NCI-H128 (cell line): Measurements from ENCODE around the gene SCNN1G.
A peak's percentile ranks its signal among the peaks of the same experiment; 100 is the strongest.
"Not testable (repeated sequence)": the region's sequence is repeated elsewhere in the genome, so short reads cannot be mapped to it uniquely, and the experiment has no call there.

Experiments used
- DNase-seq: peaks from one replicate; lab custom pipeline; 2025; ENCODE audit not compliant: unreplicated experiment; lab: John Stamatoyannopoulos, UW

The SCNN1G gene

DNA sequence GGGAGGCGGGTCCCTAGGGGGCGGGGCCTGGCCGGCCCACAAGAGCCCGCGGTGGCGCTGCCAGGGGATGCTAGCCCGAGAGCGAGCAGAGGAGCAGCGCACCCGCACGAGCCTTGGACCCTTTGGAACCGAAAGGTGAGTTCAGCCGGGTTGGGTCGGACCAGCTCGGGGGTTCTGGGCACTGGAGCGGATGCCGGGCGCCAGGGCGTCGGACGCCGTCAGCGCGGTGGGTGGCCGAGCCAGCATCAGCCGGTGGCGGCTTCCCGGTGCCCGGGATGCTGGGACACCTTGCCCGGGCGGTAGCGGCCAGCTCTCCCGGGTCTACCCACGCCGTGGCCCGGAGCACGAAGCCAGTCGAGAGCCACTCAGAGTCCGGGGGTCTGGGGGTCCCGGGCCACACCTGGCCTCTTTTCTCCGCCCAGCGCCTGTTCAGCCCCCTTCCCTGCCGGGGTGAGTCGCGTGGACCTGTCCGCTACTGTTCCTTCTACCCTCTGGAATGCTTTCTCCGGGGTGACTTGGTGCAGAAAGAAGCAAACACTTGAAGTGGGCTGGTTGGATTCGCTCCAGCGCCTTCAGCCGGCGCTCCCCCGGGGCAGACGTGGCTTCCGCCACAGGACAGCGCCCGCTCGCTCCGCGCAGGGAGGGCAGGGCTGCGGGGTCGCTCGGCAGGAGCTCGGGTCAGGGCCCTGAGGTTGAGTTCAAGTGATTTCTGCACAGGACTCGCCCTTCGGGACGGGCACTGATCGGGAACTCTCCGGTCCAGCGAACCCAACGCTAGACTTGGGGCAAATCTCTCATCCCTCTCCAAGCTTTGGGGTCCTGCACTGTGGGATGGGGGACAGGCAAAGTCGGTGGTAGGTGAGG lies at the start of gene SCNN1G:
TSS of gene SCNN1G (plus strand) at position 67 of the 864 bp plus-strand sequence. CDS start 3,527 bp downstream, outside the sequence.
- no peak for DNase-seq

DNA sequence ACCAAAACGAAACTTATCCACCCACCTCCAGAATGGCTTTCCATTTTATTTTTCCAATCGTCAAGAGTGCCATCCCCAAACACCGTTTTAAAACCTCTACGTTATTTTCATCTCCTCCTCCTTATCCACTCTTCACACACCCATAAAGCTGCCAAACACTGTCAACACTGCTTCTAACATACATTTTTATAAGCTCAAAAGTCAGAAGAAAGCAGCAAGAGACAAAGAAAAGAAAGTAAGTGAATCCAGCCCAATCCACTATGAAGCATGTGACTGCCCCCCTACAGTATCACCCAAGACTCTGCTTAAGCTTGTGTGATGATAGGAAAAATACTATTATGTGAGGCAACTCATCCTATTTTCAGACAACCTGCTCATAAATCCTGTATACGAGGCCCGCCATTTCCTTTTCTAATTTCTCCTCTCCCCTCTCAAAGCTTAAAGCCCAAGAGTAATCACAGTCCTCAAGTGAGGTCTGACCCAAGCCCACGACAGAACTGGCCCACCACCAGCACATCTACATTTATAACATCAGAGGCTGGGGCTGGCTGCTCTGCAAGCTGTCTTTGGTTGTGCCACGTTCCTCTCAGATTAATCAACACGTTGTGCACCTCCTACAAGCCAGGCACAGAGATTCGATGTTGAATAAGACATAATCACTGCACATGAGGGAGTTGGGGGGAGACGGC lies 49.6 kb upstream of the SCNN1G start:
- DNase-seq, result no peak

DNA sequence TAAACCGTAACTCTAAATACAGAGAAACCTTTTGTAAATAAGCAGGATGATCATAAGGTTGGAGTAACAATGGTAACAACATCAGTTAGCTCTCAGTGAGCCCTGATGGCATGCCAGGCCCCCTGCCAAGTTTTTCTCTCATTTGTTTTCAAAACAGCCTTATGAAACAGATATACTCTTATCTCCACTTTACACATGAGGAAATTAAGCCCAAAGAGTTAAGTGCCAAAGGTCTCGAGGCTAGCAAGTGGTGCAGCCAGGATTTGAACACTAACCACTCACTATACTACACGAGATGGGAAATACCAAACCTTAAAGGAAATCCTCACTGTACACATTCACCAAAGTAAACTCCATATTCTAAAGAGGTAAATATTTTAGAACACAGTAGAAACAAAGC lies 48.3 kb upstream of the SCNN1G start:
- no peak for DNase-seq

DNA sequence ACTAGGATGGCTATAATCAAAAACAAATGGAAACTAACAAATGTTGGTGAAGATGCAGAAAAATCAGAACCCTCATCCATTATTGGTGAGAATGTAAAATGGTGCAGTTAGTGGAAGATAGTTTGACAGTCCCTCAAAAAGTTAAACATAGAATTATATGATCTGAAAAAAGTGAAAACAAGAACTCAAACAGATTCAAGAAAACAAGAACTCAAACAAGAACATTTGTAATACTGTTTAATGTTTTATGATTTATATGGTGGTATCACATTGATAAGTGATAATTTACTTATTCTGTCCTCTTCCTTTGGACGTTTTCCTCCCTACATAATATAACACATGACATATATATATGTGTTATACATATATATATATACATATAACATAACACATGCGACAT lies 45.3 kb upstream of the SCNN1G start:
- DNase-seq, result no peak

- DNase-seq, result no peak
Observed at GRCh38 chr16:23137818-23138217, 44.7 kb upstream of the SCNN1G start.

GRCh38 chr16:23140107-23140506 lies 42.4 kb upstream of the SCNN1G start:
- no peak for DNase-seq

DNA sequence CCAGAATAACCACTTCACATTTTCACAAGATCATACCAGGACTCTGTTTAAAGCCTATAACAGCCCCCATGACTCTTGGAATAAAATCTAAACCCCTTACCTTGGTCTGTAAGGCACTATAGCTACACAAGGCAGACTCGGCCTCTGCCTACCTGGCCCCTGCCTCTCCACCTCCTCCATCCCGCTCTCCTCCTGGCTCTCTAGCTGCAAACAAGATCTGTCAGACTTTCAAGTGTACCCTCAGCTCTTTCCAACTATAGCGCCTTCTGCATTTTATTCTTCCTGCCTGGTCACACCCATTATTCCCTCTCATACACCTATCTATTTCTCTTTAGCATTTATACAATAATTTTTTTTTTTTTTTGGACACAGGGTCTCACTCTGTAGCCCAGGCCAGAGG lies 41.5 kb upstream of the SCNN1G start:
- DNase-seq, result no peak

GRCh38 chr16:23141500-23141899 lies 41.0 kb upstream of the SCNN1G start:
- DNase-seq, result no peak

- DNase-seq, result no peak
Observed at GRCh38 chr16:23141959-23142740, 40.4 kb upstream of the SCNN1G start.

- no peak for DNase-seq
Observed at GRCh38 chr16:23143391-23143790, 39.2 kb upstream of the SCNN1G start.

- DNase-seq, result not testable (repeated sequence)
Observed at GRCh38 chr16:23144393-23144792, 38.2 kb upstream of the SCNN1G start.

- DNase-seq, result peak; percentile 6
Observed at GRCh38 chr16:23145186-23145585, 37.4 kb upstream of the SCNN1G start.

GRCh38 chr16:23145608-23146007 lies 36.9 kb upstream of the SCNN1G start:
- DNase-seq, result no peak

GRCh38 chr16:23146877-23147601 lies 35.5 kb upstream of the SCNN1G start:
- no peak for DNase-seq

- no peak for DNase-seq
Observed at GRCh38 chr16:23147666-23148065, 34.9 kb upstream of the SCNN1G start.

GRCh38 chr16:23148166-23148512 lies 34.4 kb upstream of the SCNN1G start:
- DNase-seq, result no peak

DNA sequence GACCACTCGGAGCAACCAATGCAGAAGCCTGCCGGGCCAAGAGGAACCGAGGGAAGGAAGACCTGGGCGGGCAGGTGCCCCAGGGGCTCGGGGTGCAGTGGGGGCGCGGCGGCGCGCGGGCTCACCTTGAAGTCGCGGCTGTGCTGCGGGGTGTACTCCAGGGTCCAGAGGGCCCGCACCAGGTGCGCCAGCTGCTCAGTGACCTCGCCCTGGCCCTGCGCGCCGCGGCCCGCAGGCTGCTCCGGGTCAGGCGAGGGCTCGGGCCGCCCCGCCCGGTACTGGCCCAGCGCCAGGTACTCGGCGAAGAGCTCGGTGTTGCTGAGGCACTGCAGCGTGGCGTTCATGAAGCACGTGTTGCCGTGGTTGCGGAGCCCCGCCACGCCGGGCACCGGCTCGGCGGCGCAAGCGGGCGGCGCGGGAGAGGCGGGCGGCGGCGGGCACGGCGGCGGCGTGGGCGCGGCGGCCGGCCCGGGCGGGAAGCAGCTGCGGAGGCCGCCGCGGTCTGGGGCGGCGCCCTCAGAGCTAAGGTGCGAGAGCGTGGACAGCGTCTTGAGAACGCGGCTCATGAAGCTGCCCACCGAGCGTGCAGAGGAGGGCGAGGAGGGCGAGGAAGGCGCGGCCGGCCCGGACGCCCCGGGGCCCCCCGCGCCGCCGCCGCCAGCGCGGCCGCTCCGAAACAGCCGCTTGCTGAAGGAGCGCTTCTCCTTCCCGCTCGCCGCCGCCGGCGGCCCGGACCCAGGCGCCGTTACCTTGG lies 33.9 kb upstream of the SCNN1G start:
- DNase-seq, result no peak

GRCh38 chr16:23149267-23149992 lies 33.1 kb upstream of the SCNN1G start, which contains the start of gene USP31:
TSS of gene USP31 (minus strand) at chr16:23149452. CDS start at chr16:23149270, 182 bp downstream.
- DNase-seq, result peak; percentile 80

DNA sequence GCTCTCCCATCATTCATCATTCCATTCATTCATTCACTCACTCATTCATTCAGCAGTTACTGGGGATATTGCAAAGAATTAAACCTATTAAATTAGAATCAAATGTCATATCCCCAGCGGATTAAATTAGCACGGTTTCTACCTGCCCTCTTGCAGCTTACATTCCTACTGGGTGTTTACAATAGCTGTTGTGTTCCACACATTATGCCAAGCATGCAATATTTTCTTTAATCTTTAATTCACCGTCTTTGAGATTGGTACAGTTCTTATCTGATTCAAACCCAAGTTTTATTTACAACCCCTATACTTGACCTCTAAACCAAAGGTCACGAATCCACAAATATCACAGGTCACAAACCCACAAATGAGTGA lies 32.6 kb upstream of the SCNN1G start:
- DNase-seq, result no peak
